ENCODE data around the gene TAB2.

GRCh38 chr6:149343501-149343900 is 26.0 kb downstream of the TAB2 start:
- TF ChIP-seq YY1 (IDR thresholded peaks at IDR 0.05; ENCODE audit: insufficient read depth, insufficient read length): no peak
- TF ChIP-seq ZNF274 (IDR thresholded peaks at IDR 0.05; ENCODE audit: low read depth, low read length): no peak
